ENCODE data around the gene PIBF1.

GRCh38 chr13:72788831-72789230 lies 6.9 kb downstream of the PIBF1 start:
- no peak for TF ChIP-seq CTCF (IDR thresholded peaks at IDR 0.05)
- TF ChIP-seq POLR2A (IDR thresholded peaks at IDR 0.05), result no peak
- no peak for TF ChIP-seq POLR2AphosphoS5 (IDR thresholded peaks at IDR 0.05; ENCODE audit: insufficient read depth in 1 of 2, low read depth in 1 of 2)

Data from vagina (tissue), 2 donors.